NCI-H69 (cell line): ENCODE measurements around the gene PTPRT.

Experiments
- DNase-seq: peaks from one replicate; lab custom pipeline; 2025; lab: John Stamatoyannopoulos, UW

Gene PTPRT

DNA sequence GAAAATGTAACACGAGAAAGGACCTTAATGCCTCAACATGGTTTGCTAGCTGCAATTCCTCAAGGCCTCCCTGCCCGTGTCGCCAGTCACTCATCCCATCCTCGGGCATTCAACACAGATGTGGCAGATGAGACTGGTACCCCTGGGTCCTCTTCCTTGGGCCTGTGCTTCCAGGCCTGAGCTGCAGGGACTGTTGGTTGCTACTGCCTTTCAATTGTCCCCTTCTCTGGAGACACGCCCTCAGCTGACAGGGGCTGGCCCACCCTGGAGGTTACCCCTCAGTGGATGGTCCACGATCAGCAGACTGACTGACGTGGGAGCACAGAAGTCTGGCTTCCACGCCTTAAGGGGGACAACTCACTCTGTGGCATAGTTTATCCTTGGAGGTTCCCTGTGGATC, 1076.5 kb downstream of the PTPRT start:
- DNase-seq: no peak

DNA sequence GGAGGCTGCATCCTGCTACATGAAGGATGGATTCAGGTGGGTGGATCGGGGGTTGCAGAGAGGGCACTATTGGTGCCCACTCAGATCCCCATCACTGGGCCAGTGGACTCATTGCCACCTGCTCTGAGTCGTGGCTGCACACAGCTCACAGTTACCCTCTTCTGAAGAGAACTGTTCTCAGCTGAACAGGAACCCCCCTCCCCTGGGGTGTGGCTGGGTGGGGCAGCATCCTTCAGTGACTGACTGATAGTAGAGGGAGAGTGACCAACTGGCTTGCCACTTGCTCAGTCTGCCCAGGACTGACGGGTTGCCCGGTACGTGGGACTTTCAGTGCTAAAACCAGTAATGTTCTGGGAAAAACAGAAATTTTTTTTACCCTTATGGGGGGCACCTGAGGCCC, 1077.5 kb downstream of the PTPRT start:
- DNase-seq: no peak

DNA sequence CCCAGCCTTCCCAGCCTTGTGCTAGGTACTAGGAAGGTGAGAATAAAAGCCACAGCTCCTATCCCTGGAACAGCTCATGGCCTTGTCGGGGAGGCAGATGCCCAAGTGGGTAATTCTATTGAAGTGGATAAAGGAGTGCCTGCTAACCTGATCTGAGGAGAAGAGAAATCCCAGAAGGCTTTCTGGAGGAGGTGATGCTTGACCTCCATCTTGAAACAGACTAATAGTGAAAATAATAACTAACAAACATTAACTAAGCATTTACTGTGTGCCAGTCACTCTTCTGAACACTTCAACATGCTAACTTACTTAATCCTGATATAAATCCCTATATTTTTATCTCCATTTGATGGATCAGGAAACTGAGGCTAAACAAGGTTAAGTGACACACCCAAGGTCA, 1078.4 kb downstream of the PTPRT start:
- no peak for DNase-seq

DNA sequence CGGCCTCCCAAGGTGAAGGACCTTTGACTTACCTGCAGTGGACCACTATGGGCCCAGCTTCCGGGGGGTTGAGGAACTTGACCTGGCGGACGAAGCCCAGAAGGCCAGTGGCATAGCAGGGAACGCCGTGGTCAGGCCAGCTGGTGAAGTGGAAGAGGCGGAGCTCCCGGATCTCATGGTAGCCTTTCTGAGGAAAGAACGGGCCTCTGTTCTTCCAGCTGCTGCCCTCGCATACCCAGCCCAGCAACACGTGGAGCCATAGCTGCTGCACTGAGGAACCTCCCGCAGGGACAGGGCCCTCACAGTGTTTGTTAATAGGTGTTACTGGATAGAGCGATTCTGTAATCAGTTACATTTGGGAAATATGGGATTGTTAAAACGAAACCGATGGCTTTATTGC, 1079.4 kb downstream of the PTPRT start:
- no peak for DNase-seq

DNA sequence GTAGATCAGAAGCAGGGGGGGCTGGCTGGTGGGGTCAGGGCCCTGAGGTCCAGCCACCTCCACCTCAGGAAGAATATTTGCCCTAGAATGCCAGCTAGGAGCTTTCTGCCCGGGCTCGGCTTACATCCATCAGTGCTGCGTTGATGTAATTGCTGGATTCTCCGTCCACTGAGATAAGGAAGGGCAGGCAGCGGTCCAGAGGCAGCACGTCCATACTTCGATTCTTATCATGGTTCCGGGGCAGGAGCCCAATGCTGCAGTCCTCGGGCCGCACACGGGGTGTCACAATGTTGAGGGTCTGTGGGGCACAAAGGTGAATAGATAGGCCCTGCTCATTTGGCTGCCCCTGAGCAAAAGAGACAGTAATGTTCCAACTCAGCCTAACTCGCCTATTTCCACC, 1087.7 kb downstream of the PTPRT start:
- DNase-seq: no peak

DNA sequence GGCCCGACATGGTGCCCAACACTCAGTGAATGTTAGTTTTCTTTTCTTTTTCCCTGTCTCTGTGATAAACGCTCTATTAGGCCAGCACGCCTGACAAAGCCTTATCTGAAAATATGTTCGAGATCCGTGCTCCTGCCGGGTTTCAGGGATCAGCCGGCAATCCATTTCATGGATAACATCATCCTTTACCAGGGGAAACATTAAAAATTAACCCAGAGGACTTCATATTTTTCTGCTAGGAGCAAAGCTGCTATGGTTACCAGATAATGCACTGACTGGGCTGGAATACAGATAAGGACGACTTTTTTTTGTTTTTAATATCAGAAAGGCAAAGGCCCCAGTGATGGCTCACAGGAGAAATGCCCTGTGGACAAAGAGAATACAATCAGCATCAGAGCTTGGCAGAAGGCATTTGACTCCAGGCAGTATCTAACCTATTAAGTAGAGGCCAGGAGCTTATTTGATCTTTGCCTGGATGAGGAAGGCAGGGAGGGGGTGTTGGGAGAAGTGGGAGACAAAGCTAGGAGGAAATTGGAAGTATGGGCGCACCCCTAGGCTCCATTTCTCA, 1089.5 kb downstream of the PTPRT start:
- no peak for DNase-seq

DNA sequence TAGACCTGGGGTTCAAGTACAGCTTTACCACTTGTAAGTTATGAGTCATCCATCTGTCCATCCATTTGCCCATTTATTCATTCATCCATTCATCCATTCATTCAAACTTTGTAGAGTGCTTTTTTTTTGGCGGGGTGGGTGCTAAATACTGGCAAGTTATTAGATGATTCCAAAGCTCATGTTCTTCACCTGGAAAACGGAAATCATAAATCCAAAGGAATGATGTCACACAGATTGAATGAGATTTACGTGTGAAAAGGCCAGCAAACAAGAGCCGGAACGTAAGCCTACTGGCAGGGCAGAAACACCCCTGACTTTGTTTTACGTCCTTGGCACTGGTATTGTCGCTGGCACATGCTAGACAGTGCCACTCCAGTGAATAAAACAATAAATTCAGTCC, 1090.6 kb downstream of the PTPRT start:
- peak; percentile 33 for DNase-seq

DNA sequence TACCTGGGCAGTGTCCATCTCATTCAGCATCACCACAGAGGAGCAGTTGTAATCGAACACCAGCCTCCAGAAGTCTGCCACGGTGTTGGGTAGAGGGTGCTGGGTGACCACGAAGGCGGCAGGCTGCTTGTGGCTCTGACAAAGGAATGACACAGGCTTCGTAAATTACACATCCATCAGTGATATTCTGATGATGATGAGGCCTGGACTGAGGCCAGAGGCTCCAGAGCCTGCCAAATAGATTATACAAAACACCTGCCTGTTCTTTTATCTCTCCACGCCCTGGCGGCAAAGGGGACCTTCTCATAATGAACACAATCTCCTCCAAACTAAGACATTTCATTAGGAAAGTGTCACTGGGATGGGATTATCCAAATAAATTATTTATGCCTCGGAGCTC, 1091.3 kb downstream of the PTPRT start:
- DNase-seq: peak; percentile 76

DNA sequence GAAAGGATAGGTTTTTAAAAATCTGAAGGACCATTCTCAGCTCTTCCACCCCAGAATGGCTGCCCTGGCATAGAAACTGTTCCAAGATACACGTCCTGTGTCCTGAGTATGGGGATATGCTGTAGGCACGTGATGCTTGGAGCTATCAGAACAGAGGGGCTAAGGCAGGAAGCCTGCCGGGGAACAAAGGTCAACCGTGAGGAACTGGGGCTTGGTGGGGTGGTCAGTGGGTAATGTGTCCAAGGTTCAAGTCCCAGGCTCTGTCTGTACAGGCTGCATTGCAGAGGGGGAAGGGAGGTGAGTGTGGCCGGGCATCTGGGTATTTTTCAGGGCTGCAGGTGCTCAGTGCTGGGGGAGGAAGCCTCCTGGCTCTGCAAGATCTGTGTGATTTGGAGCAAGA, 1092.0 kb downstream of the PTPRT start:
- no peak for DNase-seq

DNA sequence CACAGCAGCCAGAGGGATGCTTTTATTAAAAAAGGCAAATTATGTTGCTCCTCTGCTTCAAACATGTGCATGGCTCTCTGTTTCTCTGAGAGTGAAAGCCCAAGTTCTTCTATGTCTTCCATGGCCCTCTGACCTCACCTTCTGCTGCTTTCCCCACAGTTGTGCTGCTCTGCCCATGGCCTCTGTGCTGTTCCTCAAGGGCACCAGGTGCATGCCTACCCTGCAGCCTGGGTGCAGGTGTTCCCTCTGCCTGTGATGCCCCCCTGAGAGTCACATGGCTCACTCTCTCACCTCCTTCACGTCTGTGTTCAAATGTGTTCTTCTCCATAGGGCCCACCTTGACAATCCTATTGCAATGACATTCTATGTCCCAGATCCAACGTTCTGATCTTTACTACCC, 1094.5 kb downstream of the PTPRT start:
- DNase-seq: peak; percentile 6

DNA sequence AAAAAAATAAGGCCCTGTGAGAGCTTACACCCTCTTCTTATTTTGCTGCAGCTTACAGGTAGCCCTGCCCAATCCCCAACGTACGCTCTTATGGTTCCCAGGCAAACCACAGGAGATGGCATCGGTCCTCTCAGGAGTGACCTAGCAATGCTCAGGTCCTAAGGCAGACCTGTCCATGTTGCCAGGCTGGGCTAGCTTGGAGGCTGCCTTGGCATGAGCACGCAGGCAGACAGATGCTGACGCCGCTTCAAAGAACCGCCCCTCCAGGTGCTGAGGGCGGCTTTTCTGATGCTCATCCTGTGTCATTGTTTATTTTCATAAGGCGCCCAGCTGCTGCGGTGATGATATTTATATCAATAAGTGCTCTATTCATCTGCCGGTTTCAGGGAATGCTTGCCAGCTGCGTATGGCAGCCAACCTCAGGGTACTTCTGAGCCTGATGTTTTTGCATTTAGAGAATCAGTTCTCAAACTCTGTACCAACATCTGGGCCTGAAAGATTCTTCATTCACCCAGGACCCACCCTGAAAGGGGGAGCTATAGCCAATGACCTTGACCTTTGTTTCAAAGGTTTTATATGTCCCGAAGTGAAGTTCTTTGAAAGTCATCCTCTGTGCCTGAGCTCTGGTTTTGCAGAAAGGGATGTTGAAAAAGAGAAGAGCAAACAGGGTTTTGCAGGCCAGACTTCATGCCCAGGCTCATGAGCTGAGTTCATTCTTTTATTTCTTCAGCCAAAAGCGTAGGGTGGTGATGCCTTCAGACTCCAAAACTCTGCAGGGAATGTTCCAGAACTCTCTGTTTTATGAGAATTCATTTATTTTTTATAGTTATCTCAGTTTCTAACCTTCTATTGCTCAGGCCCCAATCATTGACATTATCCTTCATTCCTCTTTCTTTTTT, 1095.9 kb downstream of the PTPRT start:
- peak; percentile 91 for DNase-seq

DNA sequence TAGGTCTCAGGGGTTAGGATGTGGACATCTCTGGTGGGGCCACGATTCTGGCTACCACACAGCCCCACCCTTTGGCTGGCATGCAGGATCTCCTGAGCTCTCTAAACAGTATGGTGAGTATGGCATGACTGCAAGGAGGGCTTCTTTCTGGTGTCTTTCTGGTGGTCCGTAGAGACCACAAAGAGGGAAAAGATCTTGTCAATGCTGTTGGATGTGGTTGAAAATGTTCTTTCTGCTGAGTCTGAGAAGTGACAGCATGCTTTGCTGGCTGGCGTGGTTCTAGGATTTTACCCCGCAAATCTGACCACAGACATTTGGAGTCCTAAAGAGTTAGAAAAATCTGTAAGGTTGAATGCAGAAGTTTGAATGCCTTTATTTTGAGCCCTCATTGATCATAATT, 1096.7 kb downstream of the PTPRT start:
- DNase-seq: no peak

DNA sequence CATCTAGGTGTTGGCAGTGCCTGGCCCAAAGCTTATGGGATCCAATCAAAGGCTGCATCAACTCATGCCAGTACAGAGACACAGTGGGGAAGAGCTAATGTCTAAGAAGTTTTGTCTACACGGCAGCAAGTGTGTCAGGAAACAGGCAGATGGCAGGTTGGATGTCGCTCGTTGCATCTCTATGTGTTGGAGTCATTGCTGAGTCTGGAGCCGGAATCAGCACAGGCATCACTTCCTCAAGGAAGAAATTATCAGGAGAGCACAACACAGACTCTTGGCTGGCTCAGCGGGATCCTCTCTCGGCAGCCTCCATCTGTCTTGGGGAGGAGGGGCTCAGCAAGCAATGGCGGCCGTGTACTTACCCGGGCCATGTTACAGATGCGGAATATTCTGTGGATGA, 1104.3 kb downstream of the PTPRT start:
- no peak for DNase-seq

DNA sequence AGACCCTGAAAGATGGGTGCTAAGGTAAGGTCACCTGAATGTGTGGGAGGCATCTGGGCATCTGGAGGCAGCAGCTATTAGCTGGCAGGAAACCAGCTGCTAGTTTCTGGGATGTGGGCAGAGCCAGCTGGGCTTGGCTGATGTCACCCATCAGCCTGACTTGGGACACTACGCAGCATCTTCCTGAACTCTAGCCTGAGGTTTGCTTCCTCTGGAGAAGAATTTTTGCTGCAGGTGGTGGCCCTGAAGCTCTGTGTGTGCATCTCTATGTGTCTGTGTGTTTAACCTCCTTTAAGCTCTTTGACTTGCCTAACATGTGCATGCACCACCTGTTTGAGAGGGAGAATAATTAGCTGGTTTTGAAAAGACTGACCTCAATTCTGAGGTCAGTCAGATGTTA, 1106.4 kb downstream of the PTPRT start:
- DNase-seq: peak; percentile 36

DNA sequence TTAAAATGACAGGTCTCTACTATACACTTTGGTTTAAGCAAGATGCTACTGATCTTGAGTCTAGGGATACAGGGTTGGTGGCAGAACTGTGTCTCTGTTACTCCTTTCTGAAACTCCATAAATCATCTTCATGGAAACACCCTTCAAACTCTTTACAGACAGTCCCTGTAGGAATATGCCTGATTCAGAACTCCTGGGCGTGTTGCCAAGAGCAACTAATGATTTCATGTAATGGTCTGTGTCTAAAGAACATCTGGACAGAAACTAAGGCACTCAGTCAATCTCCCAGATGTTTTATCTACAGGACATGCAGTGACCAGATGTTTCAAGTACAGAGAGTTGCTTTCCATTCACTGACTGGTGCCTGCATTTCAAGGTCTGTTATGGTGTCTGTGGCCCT, 1107.1 kb downstream of the PTPRT start:
- DNase-seq: peak; percentile 80

DNA sequence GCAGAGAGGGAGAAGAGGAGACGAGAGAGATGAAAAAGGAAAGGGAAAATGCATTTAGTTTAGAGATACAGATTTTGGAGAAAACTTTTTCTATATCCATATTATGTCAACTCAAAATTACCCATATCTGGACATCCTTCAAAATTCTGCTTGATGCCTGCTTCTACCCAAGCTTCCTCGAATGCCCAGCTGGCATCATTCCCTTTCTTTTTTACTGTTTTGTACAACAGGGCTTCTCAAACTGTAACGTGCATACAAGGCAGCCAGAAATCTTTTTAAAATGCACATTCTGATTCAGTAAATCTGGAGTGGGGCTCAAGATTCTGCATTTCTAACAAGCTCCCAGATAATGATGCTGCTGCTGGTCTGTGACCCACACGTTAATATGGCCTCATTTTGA, 1108.8 kb downstream of the PTPRT start:
- DNase-seq: no peak

DNA sequence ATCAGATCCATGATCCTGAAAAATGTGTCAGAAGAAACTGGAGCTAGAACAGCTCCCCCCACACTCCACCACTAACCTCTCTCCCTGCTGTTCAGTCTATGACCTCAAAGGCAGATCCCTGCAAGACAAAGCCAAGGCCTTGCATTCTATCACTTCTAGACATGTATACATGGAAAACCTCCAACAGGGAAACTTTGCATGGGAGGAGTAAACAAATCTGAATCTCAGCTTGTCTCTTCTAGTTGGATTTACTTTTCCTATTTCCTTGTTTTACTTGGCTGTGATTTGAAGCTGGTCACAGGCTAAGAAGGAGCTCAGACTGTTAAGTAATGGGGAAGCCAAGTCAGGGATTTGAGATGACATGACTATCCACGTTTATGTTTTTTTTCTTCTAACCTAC, 1114.8 kb downstream of the PTPRT start:
- DNase-seq: no peak

DNA sequence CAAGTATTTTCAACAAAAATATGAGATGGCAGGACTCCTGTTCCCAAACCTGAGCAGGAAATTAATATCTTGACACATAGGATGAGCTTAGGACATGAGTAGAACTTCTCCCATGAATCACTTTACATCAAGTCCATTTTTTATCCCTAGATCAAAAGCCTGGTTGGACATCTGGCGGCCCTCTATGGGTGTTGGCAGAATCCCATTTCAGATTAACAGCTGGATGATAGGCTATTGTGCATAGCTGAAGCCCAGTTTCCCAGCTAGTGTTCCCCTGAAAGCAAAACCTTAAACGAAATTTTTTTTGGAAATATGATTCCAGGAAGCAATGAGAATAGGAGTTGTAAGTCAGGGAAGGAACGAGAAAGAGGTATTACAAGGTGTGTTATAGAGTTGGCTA, 1122.1 kb downstream of the PTPRT start:
- no peak for DNase-seq

DNA sequence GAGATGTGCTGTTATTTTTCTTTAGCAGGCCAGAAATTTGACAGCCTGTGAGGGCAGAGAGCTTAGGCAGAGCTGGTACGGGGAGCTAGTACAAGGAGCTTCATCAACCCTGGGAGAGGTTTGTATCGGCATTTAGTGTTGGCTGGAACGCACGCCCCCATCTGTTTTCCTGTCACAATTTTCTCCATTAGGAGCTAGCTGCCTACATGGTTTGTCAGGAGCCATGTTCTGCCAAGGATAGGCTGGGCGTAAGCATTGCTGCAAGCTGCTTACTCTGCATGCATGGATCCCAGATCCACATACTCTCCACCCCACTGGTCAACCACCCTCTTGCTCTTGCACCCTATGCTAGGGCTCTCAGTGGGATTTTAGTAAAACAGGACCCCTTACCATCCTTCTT, 1122.5 kb downstream of the PTPRT start:
- no peak for DNase-seq

DNA sequence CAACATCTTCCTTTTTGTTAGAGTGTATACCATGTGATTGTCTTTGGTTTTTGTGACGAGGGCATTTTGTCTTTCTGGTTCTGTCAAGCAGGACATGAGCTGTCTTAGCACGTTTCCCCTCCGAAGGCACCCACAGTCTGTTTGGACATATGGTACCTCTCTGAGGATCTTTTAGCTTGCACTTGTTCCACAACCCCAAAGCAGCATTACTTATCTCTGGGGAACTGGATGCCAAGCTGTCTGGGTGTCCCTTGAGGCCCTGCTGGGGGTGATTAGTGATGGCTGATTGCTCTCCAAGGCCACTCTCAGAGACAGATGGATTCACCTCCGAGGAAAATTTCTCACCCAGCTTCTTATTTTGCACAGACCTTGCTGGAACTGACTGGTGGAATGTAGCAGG, 1126.6 kb downstream of the PTPRT start:
- DNase-seq: peak; percentile 29

DNA sequence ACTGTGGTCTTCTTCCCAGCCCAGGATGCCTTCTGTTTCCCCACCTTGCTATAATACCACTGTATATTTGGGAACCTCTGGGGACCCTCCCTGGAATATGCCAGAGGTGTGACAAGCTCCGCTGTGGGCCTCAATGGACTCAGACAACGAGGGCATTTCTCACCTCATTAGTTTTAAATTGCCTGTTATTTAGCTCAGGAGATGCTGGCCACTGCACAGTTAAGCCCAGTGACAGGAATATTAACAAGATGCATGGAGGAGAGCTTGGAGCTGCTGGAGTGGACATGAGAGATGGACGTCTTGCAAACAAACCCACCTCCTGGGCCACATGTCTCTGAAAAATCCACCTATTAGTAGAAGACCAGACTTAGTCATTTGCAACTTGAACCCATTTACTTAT, 1136.4 kb downstream of the PTPRT start:
- no peak for DNase-seq

DNA sequence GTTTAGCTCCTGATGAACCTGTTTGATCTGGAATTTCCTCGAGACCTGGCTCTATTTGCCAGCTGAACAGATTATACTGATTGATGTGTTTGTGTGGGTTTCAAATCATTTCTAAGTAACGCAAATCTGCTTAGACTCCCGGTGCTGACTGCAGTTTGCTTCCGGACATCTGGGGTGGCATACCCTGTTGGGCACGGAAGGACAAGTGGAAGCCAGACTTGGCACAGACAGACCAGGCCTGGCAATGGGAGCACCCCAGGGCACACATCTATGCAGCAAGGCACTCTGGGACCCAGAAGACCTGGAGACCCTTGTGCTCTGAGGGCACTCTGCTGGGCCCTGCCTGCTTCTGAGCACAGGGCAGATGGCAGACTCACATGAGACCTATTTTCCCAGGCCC, 1137.8 kb downstream of the PTPRT start:
- no peak for DNase-seq

DNA sequence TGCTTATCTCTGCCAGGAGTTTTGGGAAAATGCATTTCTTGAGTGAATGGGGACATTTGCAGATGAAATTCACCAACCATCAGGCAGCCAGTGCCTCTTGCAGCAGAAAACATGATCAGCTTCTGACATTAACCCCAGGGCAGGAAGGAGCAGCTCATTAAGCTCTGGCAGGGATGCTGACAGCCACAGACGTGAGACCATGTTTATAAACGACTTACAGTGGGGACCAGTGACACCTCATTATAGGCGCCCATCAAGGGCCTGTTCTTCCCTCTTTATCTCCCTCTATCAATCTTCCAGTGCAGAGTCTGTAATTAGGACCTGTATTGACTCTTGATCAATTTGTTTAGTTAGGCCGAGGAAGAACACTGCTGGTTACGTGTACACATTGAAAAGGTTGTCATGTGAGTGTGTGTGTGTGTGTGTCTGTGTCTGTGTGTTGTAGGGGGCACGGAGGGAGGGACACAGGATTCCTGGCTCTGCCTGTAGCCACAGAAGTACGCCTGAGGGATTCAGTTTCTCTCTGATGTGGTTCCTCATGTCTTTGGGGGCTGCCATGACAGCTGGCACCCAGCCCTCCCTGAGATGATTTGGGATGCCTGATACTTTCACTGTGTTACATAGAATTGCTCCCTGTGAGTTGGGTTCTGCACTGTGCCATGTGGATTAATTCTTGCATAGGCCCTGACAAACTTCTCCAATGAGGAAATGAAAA, 1143.2 kb downstream of the PTPRT start:
- DNase-seq: peak; percentile 47
